ENCODE results near the gene ETV6. TPM values are rescaled to one million over a fixed set of nuclear protein-coding genes. Genes with fewer than 3 reads are reported as not detected.

Gene ETV6
- polyA plus RNA-seq, 2 of the 4 experiments (the other 2 are of a cell fraction), result 4.0 to 7.0 TPM

- Histone ChIP-seq H3K27ac (no peak overlapping the region), H3K4me1 (no peaks in the 10 kb centered on the region), H3K4me3 (no peak overlapping the region), H3K9me3 (no peaks in the 10 kb centered on the region), H3K4me2 (no peak overlapping the region)
- FAIRE-seq (no peak), DNase-seq (ENCODE audit: low read depth in 1 of 2, low spot score in 1 of 2) (no peak), ATAC-seq (no peak)
- TF ChIP-seq BCL3 (IDR thresholded peaks at IDR 0.05) (no peak), MAFK (IDR thresholded peaks at IDR 0.05; ENCODE audit: partially characterized antibody) (no peak), RARB (CRISPR knock-in tag; IDR thresholded peaks at IDR 0.05) (no peak), POLR2AphosphoS2 (conservative IDR thresholded peaks at IDR 0.05; ENCODE audit: low read length) (no peak)
- POLR2A ChIA-PET, result no interaction called here
- WGBS (ENCODE audit: missing lambda C conversion rate), result 78% methylated on average over 3 of the region's 3 CpGs
- CTCF ChIA-PET, result interaction anchor here (0.6 kb wide), 1 partner anchor 320 kb away, joined by 3 read pairs; no protein-coding TSS in a partner anchor
Observed at GRCh38 chr12:11776316-11776715, 126.8 kb downstream of the ETV6 start.

- DNase-seq (ENCODE audit: low read depth in 1 of 2, low spot score in 1 of 2) (no peak), ATAC-seq (no peak), FAIRE-seq (no peak)
- WGBS (ENCODE audit: missing lambda C conversion rate), result 96% methylated on average over 4 of the region's 4 CpGs
- H3K4me1 ChIP-seq, result no peaks in the 10 kb centered on the region
- ChIA-PET CTCF (no interaction called here), POLR2A (no interaction called here)
- no peak overlapping the region for H3K4me2 ChIP-seq
- no peak overlapping the region for H3K27ac ChIP-seq
- no peaks in the 10 kb centered on the region for H3K9me3 ChIP-seq
- no peak overlapping the region for H3K4me3 ChIP-seq
- TF ChIP-seq EHF (CRISPR knock-in tag; IDR thresholded peaks at IDR 0.05) (no peak), CHD2 (IDR thresholded peaks at IDR 0.05; ENCODE audit: low read length, partially characterized antibody) (no peak), RFX5 (IDR thresholded peaks at IDR 0.05) (no peak), REST (IDR thresholded peaks at IDR 0.05) (no peak), RNF2 (IDR thresholded peaks at IDR 0.05; ENCODE audit: borderline replicate concordance, low read depth) (no peak), CTCF (IDR thresholded peaks at IDR 0.05) (no peak), EHMT2 (IDR thresholded peaks at IDR 0.05; ENCODE audit: low read depth) (no peak), MYC (IDR thresholded peaks at IDR 0.05; ENCODE audit: borderline replicate concordance, low read length) (no peak), FOXS1 (CRISPR knock-in tag; IDR thresholded peaks at IDR 0.05) (no peak), ESRRA (IDR thresholded peaks at IDR 0.05; ENCODE audit: borderline replicate concordance, low read length) (no peak), NFE2L2 (conservative IDR thresholded peaks at IDR 0.05; ENCODE audit: low read length) (no peak), NPAS2 (CRISPR knock-in tag; IDR thresholded peaks at IDR 0.05; ENCODE audit: borderline replicate concordance) (no peak), USF2 (IDR thresholded peaks at IDR 0.05) (no peak), HES2 (IDR thresholded peaks at IDR 0.05) (no peak)
Observed at GRCh38 chr12:11777451-11777850, 128.0 kb downstream of the ETV6 start.

Measured in A549 (cell line).